Measurements from ENCODE around the gene CD8B.
"Not testable (repeated sequence)": the region's sequence is repeated elsewhere in the genome, so short reads cannot be mapped to it uniquely, and the experiment has no call there.

DNA sequence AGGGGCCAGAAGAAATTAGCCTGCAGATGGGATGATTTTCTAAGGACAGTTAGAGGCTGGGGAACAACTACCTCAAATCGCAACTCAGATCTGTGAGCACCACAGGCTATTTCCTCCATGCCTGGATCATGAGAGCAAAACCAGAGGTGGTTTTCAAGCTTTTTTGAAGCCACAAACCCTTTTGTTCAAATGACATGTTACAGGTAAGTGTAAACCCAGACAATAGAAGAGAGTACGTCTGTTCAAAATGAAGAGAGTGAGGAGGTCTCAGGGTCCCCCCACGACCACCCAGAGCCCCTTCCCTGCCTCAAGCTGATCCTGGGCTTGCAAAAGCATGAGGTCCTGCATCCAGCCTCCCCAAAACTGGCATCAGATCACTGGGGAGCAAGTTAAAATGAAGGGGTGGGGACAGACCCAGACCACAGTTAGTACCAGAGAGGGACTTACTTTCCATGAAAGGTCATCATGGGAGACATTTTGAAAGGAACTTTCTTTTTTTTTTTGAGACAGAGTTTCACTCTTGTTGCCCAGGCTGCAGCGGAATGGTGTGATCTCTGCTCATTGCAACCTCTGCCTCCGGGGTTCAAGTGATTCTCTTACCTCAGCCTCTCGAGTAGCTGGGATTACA, 19.0 kb downstream of the CD8B start:
- not testable (repeated sequence) for TF ChIP-seq POLR2A (IDR thresholded peaks at IDR 0.05)
- TF ChIP-seq, protein P1, sequence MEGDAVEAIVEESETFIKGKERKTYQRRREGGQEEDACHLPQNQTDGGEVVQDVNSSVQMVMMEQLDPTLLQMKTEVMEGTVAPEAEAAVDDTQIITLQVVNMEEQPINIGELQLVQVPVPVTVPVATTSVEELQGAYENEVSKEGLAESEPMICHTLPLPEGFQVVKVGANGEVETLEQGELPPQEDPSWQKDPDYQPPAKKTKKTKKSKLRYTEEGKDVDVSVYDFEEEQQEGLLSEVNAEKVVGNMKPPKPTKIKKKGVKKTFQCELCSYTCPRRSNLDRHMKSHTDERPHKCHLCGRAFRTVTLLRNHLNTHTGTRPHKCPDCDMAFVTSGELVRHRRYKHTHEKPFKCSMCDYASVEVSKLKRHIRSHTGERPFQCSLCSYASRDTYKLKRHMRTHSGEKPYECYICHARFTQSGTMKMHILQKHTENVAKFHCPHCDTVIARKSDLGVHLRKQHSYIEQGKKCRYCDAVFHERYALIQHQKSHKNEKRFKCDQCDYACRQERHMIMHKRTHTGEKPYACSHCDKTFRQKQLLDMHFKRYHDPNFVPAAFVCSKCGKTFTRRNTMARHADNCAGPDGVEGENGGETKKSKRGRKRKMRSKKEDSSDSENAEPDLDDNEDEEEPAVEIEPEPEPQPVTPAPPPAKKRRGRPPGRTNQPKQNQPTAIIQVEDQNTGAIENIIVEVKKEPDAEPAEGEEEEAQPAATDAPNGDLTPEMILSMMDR (IDR thresholded peaks at IDR 0.05): not testable (repeated sequence)

Data from tibial nerve (tissue), 3 donors.